Progenitor cell of endocrine pancreas (in vitro differentiated cells): ENCODE measurements around the gene GPC3. TPM values are rescaled to one million over a fixed set of nuclear protein-coding genes. Genes with fewer than 3 reads are reported as not detected.

Experiments
- DNase-seq: peaks from one replicate; pipeline ENCODE4 v3.0.0; 2021; ENCODE audit warnings: low spot score; ENCODE audit not compliant: unreplicated experiment
- H3K27ac Mint-ChIP-seq: 2 replicates; pipeline ENCODE4 v1.8.0; 2021; ENCODE audit warnings: mild to moderate bottlenecking, moderate library complexity, mixed read lengths
- H3K27me3 Mint-ChIP-seq: 2 replicates; pipeline ENCODE4 v1.8.0; 2021; ENCODE audit warnings: mixed read lengths
- H3K36me3 Mint-ChIP-seq: 2 replicates; pipeline ENCODE4 v1.8.0; 2022; ENCODE audit warnings: mixed read lengths; ENCODE audit not compliant: insufficient read depth
- H3K4me1 Mint-ChIP-seq: 2 replicates; pipeline ENCODE4 v1.8.0; 2021; ENCODE audit warnings: low read depth, mixed read lengths
- H3K4me3 Mint-ChIP-seq: 2 replicates; pipeline ENCODE4 v1.8.0; 2021; ENCODE audit warnings: low read depth, mild to moderate bottlenecking, moderate library complexity, mixed read lengths
- H3K9me3 Mint-ChIP-seq: 2 replicates; pipeline ENCODE4 v1.8.0; 2021; ENCODE audit warnings: low read depth, mixed read lengths
- CTCF ChIP-seq: fragments of 200-600 bp; sonication (generic); IDR thresholded peaks from one replicate; pipeline ENCODE4 v1.5.0; 2021; ENCODE audit warnings: antibody characterized with exemption, mild to moderate bottlenecking; ENCODE audit not compliant: unreplicated experiment
- total RNA-seq: library from RNA; stranded (reverse); gene quantifications from 2 replicates; pipeline ENCODE4 v1.2.1, GENCODE V29; 2021

The GPC3 gene
- total RNA-seq, 1 donor from 2014 or later, result 197 TPM

- TF ChIP-seq CTCF, result no peak
- H3K4me3 Mint-ChIP-seq, result no peak overlapping the region
- H3K27me3 Mint-ChIP-seq, result no peaks in the 10 kb centered on the region
- H3K9me3 Mint-ChIP-seq, result peaks cover 16% of the 10 kb centered on the region
- H3K4me1 Mint-ChIP-seq, result peaks cover 1% of the 10 kb centered on the region
- peaks cover 9% of the 10 kb centered on the region for H3K36me3 Mint-ChIP-seq
- H3K27ac Mint-ChIP-seq, result peak overlapping the region; percentile 56
- no peak for DNase-seq
Observed at GRCh38 chrX:133543654-133544053, 441.7 kb downstream of the GPC3 start.

- DNase-seq, result no peak
- H3K4me1 Mint-ChIP-seq, result peaks cover 1% of the 10 kb centered on the region
- H3K9me3 Mint-ChIP-seq, result peaks cover 16% of the 10 kb centered on the region
- TF ChIP-seq CTCF, result no peak
- peaks cover 9% of the 10 kb centered on the region for H3K36me3 Mint-ChIP-seq
- H3K4me3 Mint-ChIP-seq, result no peak overlapping the region
- no peaks in the 10 kb centered on the region for H3K27me3 Mint-ChIP-seq
- no peak overlapping the region for H3K27ac Mint-ChIP-seq
Observed at GRCh38 chrX:133542476-133542875, 442.9 kb downstream of the GPC3 start.

DNA sequence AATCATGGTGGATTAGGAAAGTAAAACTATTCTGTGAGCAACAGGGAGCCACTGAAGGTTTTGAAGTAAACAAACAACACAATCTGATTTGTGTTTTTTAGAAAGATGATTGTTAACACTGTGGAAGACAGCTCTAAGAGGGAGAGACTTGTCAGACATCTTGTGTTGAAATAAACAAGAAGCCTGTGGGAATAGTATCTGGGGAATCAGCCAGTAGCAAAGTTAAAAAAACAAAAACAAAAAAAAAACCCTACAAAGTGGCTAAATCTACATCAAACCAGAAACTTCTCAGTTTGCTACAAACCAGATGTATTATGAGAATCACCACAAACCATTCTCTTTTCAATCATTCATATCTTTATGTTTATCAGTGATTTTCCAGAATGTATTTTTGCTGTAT lies 444.4 kb downstream of the GPC3 start:
- Mint-ChIP-seq H3K4me3 (no peak overlapping the region), H3K9me3 (peaks cover 10% of the 10 kb centered on the region), H3K27me3 (no peaks in the 10 kb centered on the region), H3K27ac (peak overlapping the region; percentile 4), H3K36me3 (peaks cover 2% of the 10 kb centered on the region), H3K4me1 (peaks cover 1% of the 10 kb centered on the region)
- TF ChIP-seq CTCF, result no peak
- no peak for DNase-seq

DNA sequence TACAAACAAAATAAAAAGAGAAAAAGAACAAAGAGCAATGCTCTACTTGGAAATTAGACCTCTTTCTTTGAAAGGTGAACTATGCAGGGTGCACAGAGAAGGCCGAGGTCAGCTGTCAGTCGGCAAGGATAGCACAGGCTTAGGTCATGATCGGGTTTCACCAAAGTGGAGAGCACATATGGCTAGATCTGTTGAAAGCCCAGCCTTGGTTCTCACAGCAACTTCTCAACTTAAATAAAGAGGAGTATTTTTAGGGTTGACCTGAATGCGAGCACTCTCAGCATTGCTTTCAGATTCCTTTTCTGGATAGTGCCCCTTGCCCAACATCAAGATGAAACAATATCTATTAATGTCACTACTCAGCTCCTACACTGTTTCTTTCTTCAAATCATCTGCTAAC lies 447.2 kb downstream of the GPC3 start:
- Mint-ChIP-seq H3K9me3 (no peaks in the 10 kb centered on the region), H3K4me3 (no peak overlapping the region), H3K4me1 (peaks cover 1% of the 10 kb centered on the region), H3K36me3 (peaks cover 4% of the 10 kb centered on the region), H3K27me3 (no peaks in the 10 kb centered on the region), H3K27ac (no peak overlapping the region)
- no peak for DNase-seq
- TF ChIP-seq CTCF, result no peak

DNA sequence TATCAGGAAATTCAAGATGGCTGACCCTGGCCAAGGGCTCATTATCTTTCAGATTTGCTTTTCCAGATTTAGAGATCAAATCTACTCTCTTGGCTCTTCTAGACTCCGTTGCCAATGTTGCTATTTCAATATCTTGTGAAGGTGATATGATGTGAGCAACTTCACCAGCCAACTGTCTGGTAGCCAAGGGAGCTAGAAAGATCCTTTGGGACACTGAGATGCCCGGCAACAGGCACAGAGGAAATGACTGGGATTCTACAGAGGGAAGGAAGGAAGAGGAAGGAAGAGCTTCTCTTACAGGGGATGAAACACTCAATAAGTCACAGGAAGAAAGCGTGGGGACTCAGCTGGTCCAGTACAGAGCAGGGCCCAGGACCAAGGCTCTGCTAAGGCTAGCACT lies 448.3 kb downstream of the GPC3 start:
- Mint-ChIP-seq H3K36me3 (peaks cover 6% of the 10 kb centered on the region), H3K4me1 (peaks cover 1% of the 10 kb centered on the region), H3K27me3 (no peaks in the 10 kb centered on the region), H3K9me3 (no peaks in the 10 kb centered on the region), H3K4me3 (no peak overlapping the region), H3K27ac (no peak overlapping the region)
- TF ChIP-seq CTCF, result no peak
- DNase-seq, result no peak
